ENCODE results near the gene HPSE2. TPM values are rescaled to one million over a fixed set of nuclear protein-coding genes. Genes with fewer than 3 reads are reported as not detected.

The HPSE2 gene
- polyA plus RNA-seq, 1 of the 3 experiments (the other 2 are of a cell fraction), result not detected

- TF ChIP-seq, protein P1, sequence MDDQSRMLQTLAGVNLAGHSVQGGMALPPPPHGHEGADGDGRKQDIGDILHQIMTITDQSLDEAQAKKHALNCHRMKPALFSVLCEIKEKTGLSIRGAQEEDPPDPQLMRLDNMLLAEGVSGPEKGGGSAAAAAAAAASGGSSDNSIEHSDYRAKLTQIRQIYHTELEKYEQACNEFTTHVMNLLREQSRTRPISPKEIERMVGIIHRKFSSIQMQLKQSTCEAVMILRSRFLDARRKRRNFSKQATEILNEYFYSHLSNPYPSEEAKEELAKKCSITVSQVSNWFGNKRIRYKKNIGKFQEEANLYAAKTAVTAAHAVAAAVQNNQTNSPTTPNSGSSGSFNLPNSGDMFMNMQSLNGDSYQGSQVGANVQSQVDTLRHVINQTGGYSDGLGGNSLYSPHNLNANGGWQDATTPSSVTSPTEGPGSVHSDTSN (IDR thresholded peaks at IDR 0.05), result no peak
- TF ChIP-seq SMC3 (IDR thresholded peaks at IDR 0.05; ENCODE audit: low read depth, low read length), result no peak
- TF ChIP-seq TCF12 (IDR thresholded peaks at IDR 0.05), result no peak
- no peak for TF ChIP-seq FOXJ3 (CRISPR knock-in tag; IDR thresholded peaks at IDR 0.05)
- TF ChIP-seq FOXM1 (IDR thresholded peaks at IDR 0.05; ENCODE audit: low read depth), result no peak
These were observed 607.4 kb downstream of the HPSE2 start (continued) for GRCh38 chr10:98628206-98628605.

GRCh38 chr10:98627711-98628110, 607.9 kb downstream of the HPSE2 start:
- no peak for DNase-seq
- no peak overlapping the region for H3K9ac ChIP-seq
- WGBS (ENCODE audit: low lambda C conversion rate), result 0% methylated on average over 1 of the region's 1 CpG
- no peaks in the 10 kb centered on the region for H4K20me1 ChIP-seq (ENCODE audit: insufficient read depth)
- no peak overlapping the region for H3K4me3 ChIP-seq (ENCODE audit: low read depth in 2 of 2, low read length in 1 of 2)
- H3K4me1 ChIP-seq (ENCODE audit: control insufficient read depth in 1 of 2, insufficient read depth in 2 of 2, low read depth in 1 of 2, low read length in 1 of 2), result no peaks in the 10 kb centered on the region
- H3K36me3 ChIP-seq (replicated peaks in 1 of 2; ENCODE audit: control insufficient read depth in 1 of 2, insufficient read depth in 2 of 2, low read length in 1 of 2), result no peaks in the 10 kb centered on the region
- TF ChIP-seq CHD2 (IDR thresholded peaks at IDR 0.05; ENCODE audit: low read length, partially characterized antibody), result no peak
- TF ChIP-seq, protein P2, sequence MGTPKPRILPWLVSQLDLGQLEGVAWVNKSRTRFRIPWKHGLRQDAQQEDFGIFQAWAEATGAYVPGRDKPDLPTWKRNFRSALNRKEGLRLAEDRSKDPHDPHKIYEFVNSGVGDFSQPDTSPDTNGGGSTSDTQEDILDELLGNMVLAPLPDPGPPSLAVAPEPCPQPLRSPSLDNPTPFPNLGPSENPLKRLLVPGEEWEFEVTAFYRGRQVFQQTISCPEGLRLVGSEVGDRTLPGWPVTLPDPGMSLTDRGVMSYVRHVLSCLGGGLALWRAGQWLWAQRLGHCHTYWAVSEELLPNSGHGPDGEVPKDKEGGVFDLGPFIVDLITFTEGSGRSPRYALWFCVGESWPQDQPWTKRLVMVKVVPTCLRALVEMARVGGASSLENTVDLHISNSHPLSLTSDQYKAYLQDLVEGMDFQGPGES (IDR thresholded peaks at IDR 0.05; ENCODE audit: low read depth, low read length), result no peak
- no peak for TF ChIP-seq CTCF (IDR thresholded peaks at IDR 0.05)
- no peak for TF ChIP-seq POLR2AphosphoS5 (IDR thresholded peaks at IDR 0.05; ENCODE audit: low read depth, low read length)
- H3K27ac ChIP-seq (ENCODE audit: low read depth in 2 of 2, low read length in 1 of 2), result no peak overlapping the region
- no peaks in the 10 kb centered on the region for H3K27me3 ChIP-seq (ENCODE audit: insufficient read depth)
- no peaks in the 10 kb centered on the region for H3F3A ChIP-seq (replicated peaks; ENCODE audit: insufficient read depth)
- ChIA-PET POLR2A (no interaction called here), CTCF (no interaction called here)
- H3K4me2 ChIP-seq, result no peak overlapping the region
- no peak overlapping the region for H2AFZ ChIP-seq (ENCODE audit: low read depth)
- no peaks in the 10 kb centered on the region for H3K79me2 ChIP-seq (ENCODE audit: insufficient read depth)
- no peaks in the 10 kb centered on the region for H3K9me3 ChIP-seq
- H3K9me2 ChIP-seq, result no peaks in the 10 kb centered on the region

DNA sequence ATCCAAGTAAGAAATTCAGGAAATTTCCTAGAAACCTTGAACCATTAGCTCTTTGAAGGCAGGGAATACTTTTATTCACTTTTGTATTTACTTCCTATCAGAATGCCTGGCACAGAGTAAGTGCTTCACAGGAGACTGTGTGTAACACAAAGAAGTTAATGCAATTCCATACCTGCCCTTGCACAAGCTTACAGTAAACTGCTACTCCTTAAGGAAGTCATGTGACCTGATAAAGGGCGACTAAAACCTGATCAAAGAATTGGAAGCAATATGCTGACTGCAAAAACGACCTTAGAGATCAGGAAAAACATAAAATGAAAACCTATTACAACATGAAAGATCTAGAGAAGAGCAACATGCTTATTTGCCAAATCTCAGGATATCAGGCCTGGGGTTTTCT, 610.7 kb downstream of the HPSE2 start:
- DNase-seq, result no peak
- Histone ChIP-seq H3K27ac (ENCODE audit: low read depth in 2 of 2, low read length in 1 of 2) (no peak overlapping the region), H3F3A (replicated peaks; ENCODE audit: insufficient read depth) (no peaks in the 10 kb centered on the region), H4K20me1 (ENCODE audit: insufficient read depth) (no peaks in the 10 kb centered on the region), H3K9me2 (no peaks in the 10 kb centered on the region), H3K27me3 (ENCODE audit: insufficient read depth) (no peaks in the 10 kb centered on the region), H3K4me3 (ENCODE audit: low read depth in 2 of 2, low read length in 1 of 2) (no peak overlapping the region), H3K36me3 (replicated peaks in 1 of 2; ENCODE audit: control insufficient read depth in 1 of 2, insufficient read depth in 2 of 2, low read length in 1 of 2) (no peaks in the 10 kb centered on the region), H3K4me1 (ENCODE audit: control insufficient read depth in 1 of 2, insufficient read depth in 2 of 2, low read depth in 1 of 2, low read length in 1 of 2) (no peaks in the 10 kb centered on the region), H3K9me3 (no peaks in the 10 kb centered on the region), H3K79me2 (ENCODE audit: insufficient read depth) (no peaks in the 10 kb centered on the region), H3K4me2 (no peak overlapping the region), H3K9ac (no peak overlapping the region), H2AFZ (ENCODE audit: low read depth) (no peak overlapping the region)
- CTCF ChIA-PET, result interaction anchor here (1.0 kb wide), 1 partner anchor 158 kb away, joined by 3 read pairs; no protein-coding TSS in a partner anchor
- WGBS (ENCODE audit: low lambda C conversion rate), result 7% methylated on average over 2 of the region's 2 CpGs
- TF ChIP-seq RAD21 (IDR thresholded peaks at IDR 0.05; ENCODE audit: low read length) (no peak), YY1 (IDR thresholded peaks at IDR 0.05; ENCODE audit: low read depth) (no peak), CTCF (IDR thresholded peaks at IDR 0.05) (no peak), MEF2A (IDR thresholded peaks at IDR 0.05; ENCODE audit: borderline replicate concordance, low read depth) (no peak), FOXJ3 (CRISPR knock-in tag; IDR thresholded peaks at IDR 0.05) (no peak), GABPA (IDR thresholded peaks at IDR 0.05; ENCODE audit: low read depth) (no peak), EZH2phosphoT487 (IDR thresholded peaks at IDR 0.05; ENCODE audit: borderline replicate concordance, low read depth) (no peak), POLR2AphosphoS5 (IDR thresholded peaks at IDR 0.05; ENCODE audit: low read depth, low read length) (no peak), RCOR1 (IDR thresholded peaks at IDR 0.05; ENCODE audit: low read length) (no peak), FOXM1 (IDR thresholded peaks at IDR 0.05; ENCODE audit: low read depth) (no peak), NFIC (IDR thresholded peaks at IDR 0.05; ENCODE audit: borderline replicate concordance) (no peak), SIN3A (IDR thresholded peaks at IDR 0.05; ENCODE audit: borderline replicate concordance, low read depth, low read length) (no peak)
- TF ChIP-seq, protein P1 (IDR thresholded peaks at IDR 0.05), result no peak
- POLR2A ChIA-PET, result no interaction called here

Measured in SK-N-SH (cell line).